GM23248 (cell line): Measurements from ENCODE around the gene TMCO4.

Experiments
- EZH2 ChIP-seq: fragments of 200-600 bp; sonication (generic); IDR thresholded peaks from 2 replicates; pipeline ENCODE4 v1.6.1; 2018; ENCODE audit warnings: antibody characterized with exemption, mild to moderate bottlenecking; ENCODE audit not compliant: insufficient read depth, poor library complexity, severe bottlenecking
- EZH2phosphoT487 ChIP-seq: fragments of 200-600 bp; sonication (generic); IDR thresholded peaks from 2 replicates; pipeline ENCODE4 v1.6.1; 2018; ENCODE audit warnings: antibody characterized with exemption, moderate library complexity, mild to moderate bottlenecking, low read depth; ENCODE audit not compliant: insufficient read depth

- TF ChIP-seq EZH2phosphoT487 (no peak), EZH2 (no peak)
Measured at GRCh38 chr1:19743180-19743579, 56.5 kb downstream of the TMCO4 start.
